HepG2 (cell line): ENCODE measurements around the gene CDC6. TPM values are rescaled to one million over a fixed set of nuclear protein-coding genes. Genes with fewer than 3 reads are reported as not detected.
A peak's percentile ranks its signal among the peaks of the same experiment; 100 is the strongest.

Source experiments
- ATF4 ChIP-seq, 2 experiments: fragments of 450-650 bp in 1 of 2; sonication (generic) in 1 of 2; formaldehyde crosslinking; IDR thresholded peaks; 2 replicates each; pipeline versions ENCODE4 v1.5.0 to v1.8.0; 2020 to 2022; ENCODE audit warnings: mild to moderate bottlenecking in 1 of 2, missing genetic modification reagents in 1 of 2
- ELF3 ChIP-seq: IDR thresholded peaks from 2 replicates; pipeline ENCODE4 v1.6.1; 2016; ENCODE audit warnings: missing genetic modification reagents, missing compliant biosample characterization
- EP300 ChIP-seq, 3 experiments: sonication (generic) in 1 of 3; formaldehyde crosslinking in 1 of 3; IDR thresholded peaks; 2 replicates each; pipeline versions ENCODE4 v1.5.1 to v1.6.1; 2011 to 2020; ENCODE audit warnings: low read depth in 2 of 3, low read length in 2 of 3, borderline replicate concordance in 1 of 3, improper control_type of control experiment in 1 of 3, mild to moderate bottlenecking in 1 of 3, missing genetic modification reagents in 1 of 3, moderate library complexity in 1 of 3
- ETV5 ChIP-seq: IDR thresholded peaks from 2 replicates; pipeline ENCODE4 v1.6.1; 2018; ENCODE audit warnings: missing biosample characterization, missing genetic modification reagents, inconsistent platforms, borderline replicate concordance
- LRRFIP1 ChIP-seq: sonication (generic); formaldehyde crosslinking; conservative IDR thresholded peaks from 2 replicates; pipeline ENCODE4 v1.4.0; 2020; ENCODE audit warnings: missing genetic modification reagents
- NCOA1 ChIP-seq: sonication (generic); formaldehyde crosslinking; IDR thresholded peaks from 2 replicates; pipeline ENCODE4 v1.9.0; 2021; ENCODE audit warnings: missing genetic modification reagents
- PITX1 ChIP-seq: sonication (generic); formaldehyde crosslinking; IDR thresholded peaks from 2 replicates; pipeline ENCODE4 v1.5.1; 2020; ENCODE audit warnings: mild to moderate bottlenecking, missing genetic modification reagents
- TAF15 ChIP-seq: fragments of 200-400 bp; formaldehyde crosslinking; IDR thresholded peaks from one replicate; pipeline ENCODE4 v1.6.1; 2018; ENCODE audit warnings: mild to moderate bottlenecking, low read depth, low read length; ENCODE audit not compliant: poor library complexity, severe bottlenecking
- USF2 ChIP-seq, 2 experiments: sonication (generic) in 1 of 2; formaldehyde crosslinking in 1 of 2; IDR thresholded peaks; 2 replicates each; pipeline versions ENCODE4 v1.5.1 to v1.6.1; 2011 to 2020; ENCODE audit warnings: borderline replicate concordance in 1 of 2, low read depth in 1 of 2, low read length in 1 of 2, mild to moderate bottlenecking in 1 of 2, missing genetic modification reagents in 1 of 2, moderate library complexity in 1 of 2
- ZBTB43 ChIP-seq: sonication (generic); formaldehyde crosslinking; conservative IDR thresholded peaks from 2 replicates; pipeline ENCODE4 v1.4.0; 2020; ENCODE audit warnings: missing genetic modification reagents
- ZNF501 ChIP-seq: sonication (generic); formaldehyde crosslinking; IDR thresholded peaks from 2 replicates; pipeline ENCODE4 v1.5.1; 2020; ENCODE audit warnings: mild to moderate bottlenecking, moderate library complexity, missing genetic modification reagents
- ZNF646 ChIP-seq: sonication (generic); formaldehyde crosslinking; IDR thresholded peaks from 2 replicates; pipeline ENCODE4 v1.9.0; 2021; ENCODE audit warnings: mild to moderate bottlenecking, missing genetic modification reagents
- polyA plus RNA-seq, 8 experiments: library from polyadenylated mRNA; depleted of rRNA in 3 of 8; stranded (reverse) in 7 of 8; unstranded in 1 of 8; fragments of >200 nt; fragmentation: Illumina TruSeq in 4 of 8; extraction: Trizol in 4 of 8; gene quantifications; 2 replicates each; pipeline versions ENCODE4 v1.2.1 to v1.2.3, GENCODE V29; 2011 to 2016; ENCODE audit warnings: low read depth in 4 of 8, missing spikeins in 1 of 8, mixed read lengths in 1 of 8; ENCODE audit not compliant: insufficient read depth in 1 of 8
- total RNA-seq, 5 experiments: library from RNA; depleted of rRNA; stranded (reverse); fragments of >200 nt; fragmentation: Illumina TruSeq; extraction: Trizol; gene quantifications; 2 replicates each; pipeline ENCODE4 v1.2.3, GENCODE V29; 2016; ENCODE audit warnings: low read depth in 1 of 5

Gene CDC6
- total and polyA plus RNA-seq, 2 of the 13 experiments (the other 11 are each of a cell fraction or from before 2014, with no cell fraction given): 17.4 to 114 TPM

- TF ChIP-seq ZBTB43: peak; percentile 61
- no peak for TF ChIP-seq LRRFIP1 (CRISPR knock-in tag)
- no peak for TF ChIP-seq ATF4 (CRISPR knock-in tag; IDR thresholded peaks at IDR 0.05)
- TF ChIP-seq ZNF501: peak; percentile 53; the same call in 1 of the 2 replicates
- TF ChIP-seq NCOA1 (CRISPR knock-in tag): no peak
- TF ChIP-seq ELF3 (CRISPR knock-in tag): peak; percentile 41; the same call in 1 of the 2 replicates
- TF ChIP-seq TAF15: peak; percentile 53
- no peak for TF ChIP-seq USF2 (IDR thresholded peaks at IDR 0.05; ENCODE audit: low read depth, low read length)
- peak; percentile 18; the same call in 1 of the 2 replicates for TF ChIP-seq USF2 (CRISPR knock-in tag; IDR thresholded peaks at IDR 0.05; ENCODE audit: borderline replicate concordance)
- peak in 1 of 2 experiments; percentile 31; a peak in 2 of 4 replicates for TF ChIP-seq EP300 (IDR thresholded peaks at IDR 0.05; ENCODE audit: low read depth in 2 of 2, low read length in 2 of 2)
- 0 out of 2 replicates have a peak, but pooled peaks have one; percentile 34 for TF ChIP-seq EP300 (CRISPR knock-in tag; IDR thresholded peaks at IDR 0.05; ENCODE audit: borderline replicate concordance)
- peak; percentile 79; the same call in 1 of the 2 replicates for TF ChIP-seq PITX1
- peak; percentile 58 for TF ChIP-seq ETV5
- no peak for TF ChIP-seq ZNF646 (CRISPR knock-in tag)
Observed at GRCh38 chr17:40316571-40317344, 29.1 kb downstream of the CDC6 start (continued).
